ENCODE results near the gene KRTAP10-11.
"Not testable (repeated sequence)": the region's sequence is repeated elsewhere in the genome, so short reads cannot be mapped to it uniquely, and the experiment has no call there.

Gene KRTAP10-11

GRCh38 chr21:44615466-44615865 is 30.7 kb upstream of the KRTAP10-11 start:
- no peak for DNase-seq

GRCh38 chr21:44615911-44616590 is 30.2 kb upstream of the KRTAP10-11 start:
- DNase-seq: no peak

GRCh38 chr21:44616591-44616926 is 29.7 kb upstream of the KRTAP10-11 start:
- DNase-seq: no peak

- no peak for DNase-seq
These were observed 29.1 kb upstream of the KRTAP10-11 start for GRCh38 chr21:44617071-44617501.

- peak; percentile 16 to 22 for DNase-seq
These were observed 27.7 kb upstream of the KRTAP10-11 start for GRCh38 chr21:44618504-44618903.

GRCh38 chr21:44618909-44619308 is 27.3 kb upstream of the KRTAP10-11 start:
- peak; percentile 37 to 50 for DNase-seq

GRCh38 chr21:44619886-44620285 is 26.3 kb upstream of the KRTAP10-11 start:
- no peak for DNase-seq

- DNase-seq: no peak
These were observed 22.6 kb upstream of the KRTAP10-11 start for GRCh38 chr21:44623575-44623974.

GRCh38 chr21:44625756-44626155 is 20.5 kb upstream of the KRTAP10-11 start:
- DNase-seq: no peak

GRCh38 chr21:44626262-44626661 is 20.0 kb upstream of the KRTAP10-11 start:
- no peak for DNase-seq

- no peak for DNase-seq
These were observed 19.5 kb upstream of the KRTAP10-11 start, which contains the start of gene KRTAP10-9 for GRCh38 chr21:44626673-44627143. Gene KRTAP10-9, plus strand, starts transcription at chr21:44627093. Its CDS starts 79 bp downstream, at chr21:44627172.

GRCh38 chr21:44627181-44627822 is 18.9 kb upstream of the KRTAP10-11 start:
- DNase-seq: not testable (repeated sequence)

- DNase-seq: not testable (repeated sequence)
These were observed 18.4 kb upstream of the KRTAP10-11 start for GRCh38 chr21:44627831-44628233.

GRCh38 chr21:44628707-44629391 is 17.4 kb upstream of the KRTAP10-11 start:
- no peak for DNase-seq

GRCh38 chr21:44630440-44630839 is 15.8 kb upstream of the KRTAP10-11 start:
- DNase-seq: no peak

GRCh38 chr21:44632067-44632466 is 14.1 kb upstream of the KRTAP10-11 start:
- DNase-seq: no peak

GRCh38 chr21:44636209-44637017 is 9.8 kb upstream of the KRTAP10-11 start:
- DNase-seq: no peak

- no peak for DNase-seq
These were observed 9.0 kb upstream of the KRTAP10-11 start, which contains the start of gene KRTAP10-10 for GRCh38 chr21:44637018-44637850. Gene KRTAP10-10, plus strand, starts transcription at chr21:44637356. Its CDS starts 62 bp downstream, at chr21:44637418.

GRCh38 chr21:44637851-44638348 is 8.3 kb upstream of the KRTAP10-11 start:
- DNase-seq: not testable (repeated sequence)

- DNase-seq: not testable (repeated sequence)
These were observed 7.5 kb upstream of the KRTAP10-11 start for GRCh38 chr21:44638506-44639330.

- DNase-seq: no peak
These were observed 6.9 kb upstream of the KRTAP10-11 start for GRCh38 chr21:44639331-44639655.
